BLaER1 treated with 17β-estradiol and CSF1 and Interleukin-3, amounts not matched to agents 10 nM and 100 nM (cell line): ENCODE results near the gene DLGAP1.
"Not testable (repeated sequence)": the region's sequence is repeated elsewhere in the genome, so short reads cannot be mapped to it uniquely, and the experiment has no call there.

ENCODE experiments used
- H3K27ac ChIP-seq, 11 experiments: shearing (Covaris generic); formaldehyde crosslinking; 2 replicates each; pipeline ENCODE4 v1.8.1; 2022
- H3K27me3 ChIP-seq, 11 experiments: shearing (Covaris generic); formaldehyde crosslinking; 2 replicates each; pipeline ENCODE4 v1.8.1; 2022
- H3K36me3 ChIP-seq, 11 experiments: shearing (Covaris generic); formaldehyde crosslinking; 2 replicates each; pipeline ENCODE4 v1.8.1; 2022
- H3K4me1 ChIP-seq, 10 experiments: shearing (Covaris generic); formaldehyde crosslinking; 2 replicates each; pipeline ENCODE4 v1.8.1; 2022
- H3K4me2 ChIP-seq, 11 experiments: shearing (Covaris generic); formaldehyde crosslinking; 2 replicates each; pipeline ENCODE4 v1.8.1; 2022
- H3K4me3 ChIP-seq, 10 experiments: shearing (Covaris generic); formaldehyde crosslinking; 2 replicates each; pipeline ENCODE4 v1.8.1; 2022
- H3K9ac ChIP-seq, 11 experiments: shearing (Covaris generic); formaldehyde crosslinking; 2 replicates each; pipeline ENCODE4 v1.8.1; 2022
- H3K9me3 ChIP-seq, 11 experiments: shearing (Covaris generic); formaldehyde crosslinking; replicated peaks in 1 of 11; 2 replicates each; pipeline ENCODE4 v1.8.1; 2022
- H4K20me1 ChIP-seq, 11 experiments: shearing (Covaris generic); formaldehyde crosslinking; 2 replicates each; pipeline ENCODE4 v1.8.1; 2022
- Cebpa-rat ChIP-seq, 11 experiments: shearing (Covaris generic); IDR thresholded peaks; 2 replicates each; pipeline ENCODE4 v1.8.1; 2022

DLGAP1 gene

GRCh38 chr18:3481696-3482210, 973.4 kb downstream of the DLGAP1 start:
- H3K27me3 ChIP-seq: no peaks in the 10 kb centered on the region
- H3K4me2 ChIP-seq: no peak overlapping the region
- no peaks in the 10 kb centered on the region for H4K20me1 ChIP-seq
- H3K36me3 ChIP-seq: no peaks in the 10 kb centered on the region
- no peak overlapping the region for H3K27ac ChIP-seq
- TF ChIP-seq Cebpa-rat (IDR thresholded peaks at IDR 0.05): no peak
- H3K9ac ChIP-seq: no peak overlapping the region
- H3K4me1 ChIP-seq: peaks cover 7 to 18% (median 13%) of the 10 kb centered on the region in 10 experiments
- 0 out of 22 replicates have a peak, but pooled peaks cover 0 to 1% (median 0%) of the 10 kb centered on the region in 11 experiments for H3K9me3 ChIP-seq
- no peak overlapping the region for H3K4me3 ChIP-seq

DNA sequence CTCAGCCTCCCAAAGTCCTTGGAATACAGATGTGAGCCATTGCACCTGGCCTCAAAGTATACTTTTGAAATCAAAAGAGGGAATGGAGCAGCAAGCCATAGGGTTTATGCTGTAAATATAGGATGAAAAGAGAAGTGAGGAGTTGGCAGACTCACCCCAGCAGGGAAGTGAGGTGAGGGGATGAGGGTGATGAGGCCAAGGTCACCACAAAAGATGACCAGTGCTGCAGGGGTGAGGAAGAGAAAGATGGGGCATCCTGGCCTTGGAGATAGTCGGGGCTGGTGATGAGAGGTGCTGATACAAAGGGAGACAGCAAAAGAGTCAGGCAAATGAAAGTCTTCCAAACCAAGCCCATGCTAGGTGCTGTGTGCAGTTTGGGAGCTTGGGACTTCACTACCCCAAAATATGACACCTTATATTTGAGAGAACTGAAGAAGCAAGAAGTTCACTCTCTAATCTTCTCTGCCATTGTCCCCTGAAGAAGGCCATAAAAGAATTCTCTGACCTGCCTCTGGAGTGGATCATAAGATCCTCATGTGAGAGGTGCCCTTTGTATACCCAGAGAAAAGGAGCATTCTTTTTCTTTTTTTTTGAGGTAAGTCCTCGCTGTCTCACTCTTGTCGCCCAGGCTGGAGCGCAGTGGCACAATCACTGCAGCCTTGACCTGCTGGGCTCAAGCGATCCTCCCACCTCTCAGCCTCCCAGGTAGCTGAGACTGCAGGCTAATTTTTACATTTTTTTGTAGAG, 974.1 kb downstream of the DLGAP1 start:
- Histone ChIP-seq H3K9me3 (0 out of 22 replicates have a peak, but pooled peaks cover 0 to 7% (median 0%) of the 10 kb centered on the region in 11 experiments), H3K4me2 (no peak overlapping the region), H3K36me3 (no peaks in the 10 kb centered on the region), H3K4me1 (peaks cover 0 to 11% (median 6%) of the 10 kb centered on the region in 10 experiments; a peak in 16 of 20 replicates), H3K27ac (no peak overlapping the region), H3K9ac (no peak overlapping the region), H3K27me3 (no peaks in the 10 kb centered on the region), H3K4me3 (no peak overlapping the region), H4K20me1 (no peaks in the 10 kb centered on the region)
- TF ChIP-seq Cebpa-rat (IDR thresholded peaks at IDR 0.05): no peak

GRCh38 chr18:3479978-3480509, 975.1 kb downstream of the DLGAP1 start:
- Histone ChIP-seq H3K27me3 (no peaks in the 10 kb centered on the region), H3K4me2 (no peak overlapping the region), H3K4me1 (peaks cover 0 to 8% (median 0%) of the 10 kb centered on the region in 10 experiments; a peak in 4 of 20 replicates), H3K27ac (no peak overlapping the region), H4K20me1 (no peaks in the 10 kb centered on the region), H3K4me3 (no peak overlapping the region), H3K9me3 (peaks cover 1 to 12% (median 4%) of the 10 kb centered on the region in 11 experiments; a peak in 18 of 22 replicates), H3K36me3 (0 out of 22 replicates have a peak, but pooled peaks cover 0 to under 1% (median 0%) of the 10 kb centered on the region in 11 experiments), H3K9ac (no peak overlapping the region)
- TF ChIP-seq Cebpa-rat (IDR thresholded peaks at IDR 0.05): no peak

- no peak for TF ChIP-seq Cebpa-rat (IDR thresholded peaks at IDR 0.05)
- H3K27me3 ChIP-seq: no peaks in the 10 kb centered on the region
- 0 out of 22 replicates have a peak, but pooled peaks cover 0 to 4% (median 0%) of the 10 kb centered on the region in 11 experiments for H3K36me3 ChIP-seq
- no peak overlapping the region for H3K4me3 ChIP-seq
- H3K4me2 ChIP-seq: peak overlapping the region in 4 of 11 experiments; percentile 9 to 20 (median 11); a peak in 3 of 22 replicates
- no peaks in the 10 kb centered on the region for H4K20me1 ChIP-seq
- H3K9me3 ChIP-seq: peaks cover 10 to 24% (median 15%) of the 10 kb centered on the region in 11 experiments; a peak in 21 of 22 replicates
- H3K4me1 ChIP-seq: peaks cover 0 to 8% (median 0%) of the 10 kb centered on the region in 10 experiments; a peak in 4 of 20 replicates
- no peak overlapping the region for H3K9ac ChIP-seq
- no peak overlapping the region for H3K27ac ChIP-seq
These were observed 976.7 kb downstream of the DLGAP1 start for GRCh38 chr18:3478262-3478978.

DNA sequence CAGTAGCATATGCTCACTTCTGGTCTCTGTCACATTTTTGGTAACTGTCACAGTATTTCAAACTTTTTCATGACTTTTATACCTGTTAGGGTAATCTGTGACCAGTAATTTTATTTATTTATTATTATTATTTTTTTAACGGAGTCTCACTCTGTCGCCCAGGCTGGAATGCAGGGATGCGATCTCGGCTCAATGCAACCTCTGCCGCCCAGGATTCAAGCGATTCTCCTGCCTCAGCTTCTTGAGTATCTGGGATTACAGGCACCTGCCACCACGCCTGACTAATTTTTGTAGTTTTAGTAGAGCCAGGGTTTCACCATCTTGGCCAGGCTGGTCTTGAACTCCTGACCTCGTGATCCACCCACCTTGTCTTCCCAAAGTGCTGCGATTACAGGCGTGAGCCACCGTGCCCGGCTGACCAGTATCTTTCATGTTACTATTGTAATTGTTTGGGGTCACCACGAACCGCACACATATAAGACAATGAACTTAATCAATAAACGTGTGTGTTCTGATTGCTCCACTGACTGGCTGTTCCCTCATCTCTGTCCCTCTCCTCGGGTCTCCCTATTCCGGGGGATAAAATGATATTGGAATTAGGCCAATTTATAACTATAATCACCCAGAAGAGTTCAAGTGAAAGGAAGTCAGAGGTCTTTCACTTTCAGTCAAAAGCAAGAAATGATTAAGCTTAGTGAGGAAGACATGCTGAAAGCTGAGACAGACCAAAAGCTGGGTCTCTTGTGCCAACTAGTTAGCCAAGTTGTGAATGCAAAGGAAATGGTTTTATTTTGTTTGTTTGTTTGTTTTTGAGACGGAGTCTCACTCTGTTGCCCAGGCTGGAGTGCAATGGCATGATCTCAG, 982.2 kb downstream of the DLGAP1 start:
- H3K27me3 ChIP-seq: no peaks in the 10 kb centered on the region
- H3K9me3 ChIP-seq: peaks cover 10 to 24% (median 15%) of the 10 kb centered on the region in 11 experiments; a peak in 21 of 22 replicates
- 0 out of 22 replicates have a peak, but pooled peaks cover 0 to 4% (median 0%) of the 10 kb centered on the region in 11 experiments for H3K36me3 ChIP-seq
- no peak overlapping the region for H3K4me2 ChIP-seq
- no peaks in the 10 kb centered on the region for H4K20me1 ChIP-seq
- H3K4me3 ChIP-seq: no peak overlapping the region
- no peak overlapping the region for H3K9ac ChIP-seq
- peaks cover 0 to 8% (median 0%) of the 10 kb centered on the region in 10 experiments; a peak in 7 of 20 replicates for H3K4me1 ChIP-seq
- H3K27ac ChIP-seq: no peak overlapping the region
- TF ChIP-seq Cebpa-rat (IDR thresholded peaks at IDR 0.05): no peak

DNA sequence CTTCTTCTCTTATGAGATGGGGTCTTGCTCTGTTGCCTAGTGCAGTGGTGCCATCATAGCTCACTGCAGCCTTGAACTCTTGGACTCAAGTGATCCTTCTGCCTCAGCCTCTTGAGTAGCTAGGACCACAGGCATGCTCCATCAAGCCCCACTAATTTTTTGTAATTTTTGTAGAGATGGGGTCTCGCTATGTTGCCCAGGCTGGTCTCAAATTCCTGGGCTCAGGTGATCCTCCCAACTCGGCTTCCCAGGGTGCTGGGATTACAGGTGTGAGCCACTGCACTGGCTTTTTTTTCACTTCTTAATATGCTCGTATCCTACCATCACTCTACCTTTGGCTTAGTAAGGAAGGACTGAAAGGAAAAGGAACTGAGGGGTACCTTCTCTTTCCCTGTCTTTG, 983.0 kb downstream of the DLGAP1 start:
- peaks cover 10 to 24% (median 15%) of the 10 kb centered on the region in 11 experiments; a peak in 21 of 22 replicates for H3K9me3 ChIP-seq
- not testable (repeated sequence) for H3K9ac ChIP-seq, H3K27me3 ChIP-seq, H3K4me3 ChIP-seq, H3K4me2 ChIP-seq, H4K20me1 ChIP-seq, H3K36me3 ChIP-seq, H3K27ac ChIP-seq
- peaks cover 1 to 16% (median 4%) of the 10 kb centered on the region in 10 experiments; a peak in 19 of 20 replicates for H3K4me1 ChIP-seq

DNA sequence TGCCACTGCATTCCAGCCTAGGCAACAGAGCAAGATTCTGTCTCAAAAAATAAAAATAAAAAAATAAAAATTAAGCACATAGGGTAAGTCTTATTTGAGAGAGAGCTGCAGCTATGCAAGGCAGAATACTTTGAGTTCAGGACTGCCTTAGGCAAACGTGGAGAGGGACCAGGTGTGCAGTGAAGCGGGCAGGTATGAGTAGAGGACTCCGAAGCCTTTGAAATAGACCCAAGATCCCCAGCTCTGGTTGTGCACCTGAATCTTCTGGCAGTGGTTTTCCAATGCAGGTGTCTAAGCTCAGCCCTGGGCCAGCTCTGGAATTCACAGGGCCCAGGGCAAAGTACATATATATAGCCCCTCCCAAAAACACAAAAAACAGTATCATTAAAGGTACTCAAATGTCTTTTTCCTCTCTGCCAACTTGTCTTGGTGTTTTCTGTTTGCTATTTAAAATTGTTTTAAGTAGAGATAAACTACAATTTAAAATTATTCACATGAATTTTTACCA, 983.9 kb downstream of the DLGAP1 start:
- Histone ChIP-seq H3K4me2 (no peak overlapping the region), H4K20me1 (no peaks in the 10 kb centered on the region), H3K9me3 (peaks cover 10 to 20% (median 15%) of the 10 kb centered on the region in 11 experiments; a peak in 21 of 22 replicates), H3K36me3 (0 out of 22 replicates have a peak, but pooled peaks cover 0 to 4% (median 0%) of the 10 kb centered on the region in 11 experiments), H3K27me3 (no peaks in the 10 kb centered on the region), H3K4me3 (no peak overlapping the region), H3K9ac (no peak overlapping the region), H3K4me1 (peaks cover 10 to 25% (median 13%) of the 10 kb centered on the region in 10 experiments), H3K27ac (no peak overlapping the region)
- TF ChIP-seq Cebpa-rat (IDR thresholded peaks at IDR 0.05): no peak

DNA sequence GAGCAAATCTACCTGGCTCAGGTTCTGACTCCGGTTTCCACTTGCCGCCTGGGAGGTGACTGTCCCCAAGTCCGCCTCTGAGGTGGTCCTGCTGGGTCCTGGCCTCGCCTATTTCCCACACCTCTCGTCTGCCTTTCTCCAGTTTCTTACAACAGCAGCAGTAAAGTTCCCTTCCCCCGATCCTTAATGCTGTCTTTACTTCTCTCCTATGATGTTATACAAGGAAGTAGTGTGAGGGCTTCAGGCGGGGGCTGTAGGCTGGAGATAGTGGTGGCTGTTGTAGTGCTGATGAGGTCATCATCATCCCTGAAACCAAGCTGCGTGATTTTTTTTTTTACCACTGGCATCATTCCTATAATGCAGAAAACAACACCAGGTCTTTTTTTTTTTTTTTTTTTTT, 986.3 kb downstream of the DLGAP1 start:
- Histone ChIP-seq H3K9me3 (peaks cover 0 to 2% (median 0%) of the 10 kb centered on the region in 11 experiments; a peak in 3 of 22 replicates), H3K4me3 (no peak overlapping the region), H3K36me3 (no peaks in the 10 kb centered on the region), H3K27me3 (no peaks in the 10 kb centered on the region), H3K4me1 (peaks cover 16 to 38% (median 26%) of the 10 kb centered on the region in 10 experiments), H3K9ac (no peak overlapping the region), H3K27ac (no peak overlapping the region), H4K20me1 (peaks cover 0 to 6% (median 0%) of the 10 kb centered on the region in 11 experiments; a peak in 2 of 22 replicates), H3K4me2 (peak overlapping the region in 3 of 11 experiments; percentile 17 to 38 (median 28); a peak in 4 of 22 replicates)
- TF ChIP-seq Cebpa-rat (IDR thresholded peaks at IDR 0.05): no peak
